MM.1S (cell line): ENCODE results near the gene PAQR9.

ENCODE experiments used
- DNase-seq: peaks from one replicate; pipeline ENCODE4 v3.0.0-alpha.2; 2015
- H2AFZ ChIP-seq: fragments of 300-600 bp; sonication (generic); 2 replicates; pipeline ENCODE4 v1.6.0; 2016; ENCODE audit warnings: antibody characterized with exemption, low read length
- H3F3A ChIP-seq: fragments of 300-600 bp; sonication (generic); 2 replicates; pipeline ENCODE4 v1.6.1; 2016; ENCODE audit warnings: mild to moderate bottlenecking, antibody characterized with exemption, low read length, moderate library complexity, mixed read lengths; ENCODE audit not compliant: insufficient read depth
- H3K27ac ChIP-seq: fragments of 300-600 bp; sonication (generic); 2 replicates; pipeline ENCODE4 v1.5.1; 2016; ENCODE audit warnings: mild to moderate bottlenecking, low read length
- H3K27me3 ChIP-seq: fragments of 300-600 bp; sonication (generic); replicated peaks from 2 replicates; pipeline ENCODE4 v1.6.0; 2016; ENCODE audit warnings: low read length; ENCODE audit not compliant: insufficient read depth
- H3K36me3 ChIP-seq: fragments of 300-600 bp; sonication (generic); replicated peaks from 2 replicates; pipeline ENCODE4 v1.6.1; 2016; ENCODE audit warnings: mild to moderate bottlenecking, low read length, mixed read lengths; ENCODE audit not compliant: insufficient read depth
- H3K4me1 ChIP-seq: fragments of 300-600 bp; sonication (generic); 2 replicates; pipeline ENCODE4 v1.6.1; 2016; ENCODE audit warnings: low read length, mixed read lengths
- H3K4me2 ChIP-seq: fragments of 300-600 bp; sonication (generic); 2 replicates; pipeline ENCODE4 v1.6.0; 2016; ENCODE audit warnings: low read depth, low read length
- H3K4me3 ChIP-seq: fragments of 300-600 bp; sonication (generic); 2 replicates; pipeline ENCODE4 v1.5.1; 2016; ENCODE audit warnings: low read length, mixed read lengths
- H3K79me2 ChIP-seq: fragments of 300-600 bp; sonication (generic); 2 replicates; pipeline ENCODE4 v1.6.1; 2016; ENCODE audit warnings: mixed run types, low read length, mixed read lengths
- H3K9ac ChIP-seq: fragments of 300-600 bp; sonication (generic); 2 replicates; pipeline ENCODE4 v1.6.1; 2016; ENCODE audit warnings: low read length, mixed read lengths
- H3K9me2 ChIP-seq: fragments of 300-600 bp; sonication (generic); replicated peaks from 2 replicates; pipeline ENCODE4 v1.6.1; 2016; ENCODE audit warnings: mild to moderate bottlenecking, low read length, mixed read lengths; ENCODE audit not compliant: insufficient read depth
- H3K9me3 ChIP-seq: fragments of 300-600 bp; sonication (generic); replicated peaks from 2 replicates; pipeline ENCODE4 v1.6.1; 2016; ENCODE audit warnings: mild to moderate bottlenecking, low read length, mixed read lengths; ENCODE audit not compliant: insufficient read depth
- H4K20me1 ChIP-seq: fragments of 300-600 bp; sonication (generic); 2 replicates; pipeline ENCODE4 v1.6.1; 2016; ENCODE audit warnings: mild to moderate bottlenecking, low read length, moderate library complexity, mixed read lengths; ENCODE audit not compliant: insufficient read depth
- EZH2 ChIP-seq: fragments of 300-600 bp; sonication (generic); optimal IDR thresholded peaks from 2 replicates; pipeline ENCODE3; 2017; ENCODE audit warnings: low read depth, mild to moderate bottlenecking, antibody characterized with exemption, low read length, mixed read lengths
- EZH2phosphoT487 ChIP-seq: fragments of 300-600 bp; sonication (generic); IDR thresholded peaks from 2 replicates; pipeline ENCODE4 v1.6.1; 2018; ENCODE audit warnings: antibody characterized with exemption, low read length
- TF ChIP-seq, protein P1 (sequence below): fragments of 300-600 bp; sonication (generic); IDR thresholded peaks from 2 replicates; pipeline ENCODE4 v1.5.1; 2016; ENCODE audit warnings: antibody characterized with exemption, low read length, mixed read lengths

Gene PAQR9

DNA sequence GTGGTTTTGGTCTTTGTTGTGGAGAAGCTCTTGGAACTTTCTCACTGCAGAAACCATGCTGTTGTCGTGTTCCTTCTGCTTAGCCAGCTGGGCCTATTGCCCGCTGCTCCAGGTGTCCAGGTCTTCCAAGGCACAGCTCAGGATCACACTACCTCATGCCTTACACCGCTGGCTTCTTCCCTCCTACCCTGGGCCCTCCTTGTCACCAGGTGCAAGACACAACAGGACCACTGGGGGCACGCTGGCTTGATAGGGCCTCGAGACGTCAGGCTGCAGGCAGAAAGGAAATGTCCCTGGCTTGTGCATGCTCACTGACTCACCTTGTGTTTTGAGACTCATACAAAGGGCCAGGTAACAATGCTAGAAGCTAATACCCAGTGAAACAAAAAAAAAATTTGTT is 32.3 kb downstream of the PAQR9 start:
- no peaks in the 10 kb centered on the region for H3K27me3 ChIP-seq
- no peak overlapping the region for H3K4me3 ChIP-seq
- H3K4me1 ChIP-seq, result 0 out of 2 replicates have a peak, but pooled peaks cover 6% of the 10 kb centered on the region
- no peaks in the 10 kb centered on the region for H3K9me2 ChIP-seq
- no peaks in the 10 kb centered on the region for H3F3A ChIP-seq
- no peak overlapping the region for H3K27ac ChIP-seq
- no peaks in the 10 kb centered on the region for H4K20me1 ChIP-seq
- DNase-seq, result no peak
- TF ChIP-seq EZH2phosphoT487 (no peak), EZH2 (no peak)
- TF ChIP-seq, protein P1, sequence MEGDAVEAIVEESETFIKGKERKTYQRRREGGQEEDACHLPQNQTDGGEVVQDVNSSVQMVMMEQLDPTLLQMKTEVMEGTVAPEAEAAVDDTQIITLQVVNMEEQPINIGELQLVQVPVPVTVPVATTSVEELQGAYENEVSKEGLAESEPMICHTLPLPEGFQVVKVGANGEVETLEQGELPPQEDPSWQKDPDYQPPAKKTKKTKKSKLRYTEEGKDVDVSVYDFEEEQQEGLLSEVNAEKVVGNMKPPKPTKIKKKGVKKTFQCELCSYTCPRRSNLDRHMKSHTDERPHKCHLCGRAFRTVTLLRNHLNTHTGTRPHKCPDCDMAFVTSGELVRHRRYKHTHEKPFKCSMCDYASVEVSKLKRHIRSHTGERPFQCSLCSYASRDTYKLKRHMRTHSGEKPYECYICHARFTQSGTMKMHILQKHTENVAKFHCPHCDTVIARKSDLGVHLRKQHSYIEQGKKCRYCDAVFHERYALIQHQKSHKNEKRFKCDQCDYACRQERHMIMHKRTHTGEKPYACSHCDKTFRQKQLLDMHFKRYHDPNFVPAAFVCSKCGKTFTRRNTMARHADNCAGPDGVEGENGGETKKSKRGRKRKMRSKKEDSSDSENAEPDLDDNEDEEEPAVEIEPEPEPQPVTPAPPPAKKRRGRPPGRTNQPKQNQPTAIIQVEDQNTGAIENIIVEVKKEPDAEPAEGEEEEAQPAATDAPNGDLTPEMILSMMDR, result no peak; the same call in 1 of the 2 replicates
- no peaks in the 10 kb centered on the region for H3K9me3 ChIP-seq
- H3K36me3 ChIP-seq, result no peaks in the 10 kb centered on the region
- no peak overlapping the region for H3K9ac ChIP-seq
- H3K4me2 ChIP-seq, result no peak overlapping the region
- no peak overlapping the region for H2AFZ ChIP-seq
- H3K79me2 ChIP-seq, result no peaks in the 10 kb centered on the region

DNA sequence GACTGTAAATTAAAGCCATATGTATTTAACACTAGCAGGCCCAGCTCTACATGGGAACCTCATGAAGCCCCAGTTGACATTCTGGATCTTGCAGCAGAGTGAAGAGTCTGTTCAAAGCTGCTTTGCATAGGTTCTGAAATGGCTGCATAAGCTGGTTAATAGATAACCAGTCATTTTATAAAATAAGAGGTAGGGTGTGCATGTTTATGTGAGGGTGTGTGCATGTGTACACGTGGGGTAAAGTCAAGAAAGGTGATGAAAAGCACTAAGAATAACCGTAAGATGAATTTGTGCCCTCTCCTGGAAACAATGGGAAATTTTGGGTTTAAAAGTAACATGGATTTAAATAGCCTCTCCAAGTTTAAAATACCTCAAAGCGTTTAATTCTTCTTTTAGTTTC is 33.0 kb downstream of the PAQR9 start:
- Histone ChIP-seq H3K9me3 (no peaks in the 10 kb centered on the region), H3K4me2 (no peak overlapping the region), H3K9ac (no peak overlapping the region), H2AFZ (no peak overlapping the region), H3K79me2 (no peaks in the 10 kb centered on the region), H3K36me3 (no peaks in the 10 kb centered on the region), H3F3A (no peaks in the 10 kb centered on the region), H3K27me3 (no peaks in the 10 kb centered on the region), H3K4me3 (no peak overlapping the region), H4K20me1 (no peaks in the 10 kb centered on the region), H3K27ac (no peak overlapping the region), H3K4me1 (0 out of 2 replicates have a peak, but pooled peaks cover 6% of the 10 kb centered on the region), H3K9me2 (no peaks in the 10 kb centered on the region)
- TF ChIP-seq EZH2phosphoT487 (no peak), EZH2 (no peak)
- TF ChIP-seq, protein P1, result no peak
- DNase-seq, result no peak

DNA sequence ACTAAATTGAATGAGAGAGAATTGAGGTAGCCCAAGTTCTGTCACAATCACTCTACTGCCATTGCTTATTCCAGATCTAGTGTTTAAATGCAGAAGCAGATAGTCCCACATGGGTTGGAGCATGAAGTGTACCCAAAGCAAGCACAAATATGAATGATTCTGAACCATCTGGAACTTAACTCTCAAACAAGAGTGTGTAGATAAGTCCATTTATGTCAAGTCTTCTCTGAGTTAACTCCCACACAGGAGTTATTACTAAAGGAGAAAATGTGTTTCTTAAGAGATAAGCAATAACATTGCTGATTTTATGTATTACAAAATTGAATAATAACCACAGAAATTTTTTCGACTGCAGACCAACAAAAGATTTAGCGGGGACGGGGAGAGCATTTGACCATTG is 33.6 kb downstream of the PAQR9 start:
- DNase-seq, result no peak
- H3K4me1 ChIP-seq, result 0 out of 2 replicates have a peak, but pooled peaks cover 6% of the 10 kb centered on the region
- no peaks in the 10 kb centered on the region for H4K20me1 ChIP-seq
- no peaks in the 10 kb centered on the region for H3K27me3 ChIP-seq
- H3K9me3 ChIP-seq, result no peaks in the 10 kb centered on the region
- H3K79me2 ChIP-seq, result no peaks in the 10 kb centered on the region
- H3K4me2 ChIP-seq, result no peak overlapping the region
- no peak overlapping the region for H3K27ac ChIP-seq
- no peak overlapping the region for H2AFZ ChIP-seq
- no peaks in the 10 kb centered on the region for H3F3A ChIP-seq
- H3K4me3 ChIP-seq, result no peak overlapping the region
- H3K36me3 ChIP-seq, result no peaks in the 10 kb centered on the region
- TF ChIP-seq, protein P1, result no peak
- TF ChIP-seq EZH2 (no peak), EZH2phosphoT487 (no peak)
- no peak overlapping the region for H3K9ac ChIP-seq
- no peaks in the 10 kb centered on the region for H3K9me2 ChIP-seq
